NCI-H1436 treated with DMSO at 0.1 percent for 48 hours (cell line): Measurements from ENCODE around the gene TCF3.
"Not testable (repeated sequence)": the region's sequence is repeated elsewhere in the genome, so short reads cannot be mapped to it uniquely, and the experiment has no call there.

Source experiments
- DNase-seq: peaks from one replicate; lab custom pipeline; 2025; lab: John Stamatoyannopoulos, UW

Gene TCF3

GRCh38 chr19:1652471-1653299 lies at the start of gene TCF3:
TCF3 (minus strand) TSS chr19:1652615; CDS start chr19:1650248, 2,367 bp downstream.
- peak; percentile 84 for DNase-seq

DNA sequence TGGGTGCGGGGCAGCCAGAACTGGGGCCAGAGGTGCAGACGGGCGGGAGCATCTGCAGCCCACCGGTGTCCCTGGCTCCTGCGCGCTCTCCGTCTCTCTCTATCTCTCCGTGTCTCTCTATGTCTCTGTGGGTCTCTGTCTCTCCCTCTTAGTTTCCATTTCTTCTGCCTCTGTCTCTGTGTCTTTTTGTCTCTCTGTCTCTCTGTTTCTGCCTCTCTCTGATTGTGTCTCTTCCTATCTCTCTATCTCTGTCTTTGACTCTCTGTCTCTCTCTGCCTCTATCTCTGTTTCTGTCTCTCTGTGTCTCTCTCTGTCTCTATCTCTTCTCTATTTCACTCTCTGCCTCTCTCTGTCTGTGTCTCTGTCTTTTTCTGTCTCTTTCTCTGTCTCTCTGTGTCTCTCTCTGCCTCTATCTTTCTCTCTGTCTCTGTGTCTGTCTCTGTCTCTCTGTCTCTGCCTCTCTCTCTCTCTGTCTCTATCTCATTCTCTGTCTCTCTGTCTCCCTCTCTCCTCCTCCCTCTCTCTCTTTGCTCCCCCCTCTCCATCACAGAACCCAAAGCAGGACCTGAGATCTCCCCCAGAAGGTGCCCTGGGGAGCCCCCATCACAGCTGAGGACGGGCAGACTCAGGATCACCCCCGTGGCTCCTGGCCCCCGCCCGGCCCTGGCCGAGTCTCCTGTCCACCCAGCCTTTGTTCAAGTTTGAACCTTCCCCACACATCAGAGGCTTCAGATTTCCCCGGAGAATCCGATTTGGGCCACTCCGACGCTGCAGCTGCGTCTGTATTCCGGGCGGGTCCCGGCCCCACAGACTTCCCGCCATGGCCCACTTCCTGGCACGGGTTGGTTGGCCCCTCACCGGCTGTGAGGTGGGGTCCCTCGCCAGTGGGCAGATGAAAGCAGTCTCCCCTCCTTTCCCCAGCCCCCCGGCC lies 48.6 kb upstream of the TCF3 start:
- DNase-seq = no peak

DNA sequence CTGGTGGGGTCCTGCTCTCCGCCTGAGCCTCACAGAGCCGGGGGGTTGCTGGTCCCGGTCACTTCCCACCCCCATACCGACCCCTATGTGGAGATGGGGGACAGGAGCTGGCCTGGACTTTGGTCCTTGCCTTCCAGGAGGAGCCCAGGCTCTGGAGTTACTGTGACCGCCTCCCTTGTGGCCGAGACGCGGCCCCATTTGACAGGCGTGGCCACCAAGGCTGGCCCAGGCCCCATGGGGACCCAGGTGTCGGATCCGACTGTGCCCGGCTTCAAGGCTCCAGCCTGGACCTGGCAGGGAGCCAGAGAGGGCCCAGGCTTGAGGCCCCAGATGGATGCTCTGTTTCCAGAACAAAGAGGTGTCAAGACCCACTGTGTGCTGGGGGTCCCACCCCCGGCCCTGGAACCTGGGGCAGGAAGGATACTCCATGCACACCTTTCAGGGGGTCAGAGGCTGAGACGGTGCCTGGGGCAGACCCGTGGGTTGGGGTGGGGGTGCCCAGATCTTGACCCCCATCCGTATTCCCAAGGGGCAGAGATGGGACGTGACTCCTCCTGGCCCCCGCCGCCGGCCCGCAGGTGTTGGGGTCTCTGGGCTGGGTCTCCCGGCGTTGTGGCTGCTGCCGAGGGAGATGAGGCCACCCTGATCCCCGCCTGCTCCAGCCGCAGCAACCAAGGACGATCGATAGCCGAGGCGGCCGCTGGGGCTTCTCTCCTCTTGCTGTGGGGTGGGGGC lies 47.8 kb upstream of the TCF3 start:
- DNase-seq = no peak

DNA sequence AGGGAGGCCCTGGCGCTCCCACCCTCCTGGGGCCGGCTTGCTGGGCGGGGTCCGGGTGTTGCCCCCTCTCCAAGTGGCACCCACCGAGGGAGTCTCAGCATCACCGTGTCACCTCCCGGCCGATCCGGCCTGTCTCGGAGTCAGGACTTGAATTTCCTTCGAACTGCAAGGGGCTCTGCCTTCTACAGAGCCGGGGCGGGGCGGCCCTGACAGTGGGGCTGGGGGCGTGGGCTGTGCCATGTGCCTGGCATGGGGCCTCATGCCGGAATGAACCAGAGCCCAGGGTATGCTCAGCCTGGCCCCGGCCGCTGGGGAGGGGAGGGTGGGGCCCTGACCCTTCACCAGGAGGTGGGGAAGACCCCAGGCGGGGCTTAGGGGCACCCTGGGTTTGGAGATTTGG lies 47.0 kb upstream of the TCF3 start:
- no peak for DNase-seq

- no peak for DNase-seq
These were observed 46.2 kb upstream of the TCF3 start for GRCh38 chr19:1698636-1699035.

GRCh38 chr19:1695481-1695880 lies 43.1 kb upstream of the TCF3 start:
- not testable (repeated sequence) for DNase-seq

DNA sequence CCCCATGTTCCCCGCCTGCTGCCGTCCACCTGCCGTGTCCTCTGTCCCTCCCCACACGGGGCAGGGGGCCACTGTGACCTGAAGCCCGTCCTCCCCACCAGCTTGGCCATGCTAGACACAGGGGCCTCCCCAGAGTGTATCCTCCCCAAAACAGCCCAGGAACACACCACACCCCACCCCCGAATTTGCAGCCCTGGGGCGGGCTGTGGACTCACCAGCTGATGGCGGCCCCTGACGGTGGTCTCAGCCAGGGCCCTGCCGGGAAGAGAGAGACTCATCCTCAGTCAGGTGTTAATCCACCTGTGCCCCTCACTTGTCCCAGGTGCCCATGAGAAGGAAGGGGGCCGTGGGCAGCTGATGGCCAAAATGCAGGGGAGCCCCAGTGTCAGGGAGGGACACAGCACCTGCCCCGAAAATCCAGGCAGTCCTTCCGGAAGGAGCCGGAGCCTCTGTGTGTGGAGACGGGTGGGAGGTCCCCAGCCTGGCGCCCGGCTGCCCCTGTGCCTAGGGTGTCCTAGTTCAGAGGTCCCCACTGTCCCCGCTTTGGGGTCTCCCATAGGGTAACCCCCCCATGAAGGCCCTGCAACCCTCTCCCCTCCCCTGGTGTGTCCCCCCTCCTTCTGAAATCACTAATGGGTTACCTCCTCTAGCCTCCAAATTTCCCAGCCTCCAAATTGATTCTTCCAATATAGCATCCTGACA lies 39.3 kb upstream of the TCF3 start:
- DNase-seq = no peak

DNA sequence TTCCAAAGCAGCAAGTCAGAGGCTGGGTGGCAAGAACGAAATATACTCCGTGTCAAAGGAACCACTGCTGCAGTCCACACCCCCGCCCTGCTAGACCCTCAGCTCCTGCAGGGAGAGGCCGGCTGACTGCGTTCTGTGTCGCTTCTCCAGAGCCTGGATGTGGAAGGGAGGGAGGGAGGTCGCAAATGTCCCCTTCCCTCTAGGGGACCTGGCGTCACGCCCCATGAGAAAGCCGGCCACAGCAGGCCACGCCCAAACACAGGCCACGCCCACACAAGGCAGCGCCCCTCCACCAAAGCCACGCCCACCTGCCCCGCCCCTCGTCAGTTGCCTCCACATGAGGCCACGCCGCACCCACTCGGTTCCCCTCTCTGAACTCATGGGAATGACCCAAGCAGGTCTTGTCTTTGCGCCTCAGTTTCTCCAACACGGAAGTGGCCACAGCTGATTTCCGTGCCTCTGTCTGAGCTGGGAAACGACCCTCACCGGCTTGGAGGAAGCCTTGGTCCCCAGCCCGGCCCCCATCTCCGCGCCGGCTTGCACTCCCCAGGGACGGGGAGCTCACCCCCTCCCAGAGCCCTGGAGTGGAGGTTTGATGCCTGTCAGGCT lies 38.4 kb upstream of the TCF3 start:
- DNase-seq = peak; percentile 0

DNA sequence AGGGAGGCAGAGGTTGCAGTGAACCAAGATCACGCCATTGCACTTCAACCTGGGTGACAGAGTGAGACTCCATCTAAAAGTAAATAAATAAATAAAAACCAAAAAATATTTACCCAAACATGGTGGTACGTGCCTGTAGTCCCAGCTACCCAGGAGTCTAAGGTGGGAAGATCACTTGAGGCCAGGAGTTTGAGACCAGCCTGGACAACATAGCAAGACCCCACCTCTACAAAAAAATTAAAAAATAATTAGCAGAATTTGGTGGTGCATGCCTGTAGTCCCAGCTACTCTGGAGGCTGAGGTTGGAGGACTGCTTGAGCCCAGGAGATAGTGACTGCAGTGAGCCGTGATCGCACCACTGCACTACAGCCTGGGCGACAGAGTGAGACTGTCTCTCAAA lies 33.4 kb upstream of the TCF3 start:
- not testable (repeated sequence) for DNase-seq

DNA sequence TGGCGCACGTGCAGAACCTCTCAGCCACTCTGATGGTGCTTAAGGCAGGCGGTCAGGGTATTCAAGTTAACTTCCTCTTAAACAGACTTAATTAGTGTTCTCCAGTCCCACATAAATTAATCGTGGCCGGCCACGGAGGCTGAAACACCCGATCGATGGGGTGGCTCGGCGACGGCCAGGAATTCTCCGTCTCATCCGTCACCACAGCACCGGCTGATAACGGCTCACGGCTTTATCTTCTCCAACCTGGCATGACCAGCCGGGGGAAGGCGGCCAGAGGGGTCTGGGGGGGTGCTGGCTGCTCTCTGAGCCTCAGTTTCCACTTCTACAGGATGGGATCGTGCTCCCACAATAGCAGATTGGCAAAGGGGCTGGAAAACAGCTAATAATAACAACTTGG lies 32.6 kb upstream of the TCF3 start:
- DNase-seq = no peak

- no peak for DNase-seq
These were observed 32.1 kb upstream of the TCF3 start for GRCh38 chr19:1684573-1684912.

GRCh38 chr19:1683869-1684572 lies 31.6 kb upstream of the TCF3 start:
- DNase-seq = no peak

DNA sequence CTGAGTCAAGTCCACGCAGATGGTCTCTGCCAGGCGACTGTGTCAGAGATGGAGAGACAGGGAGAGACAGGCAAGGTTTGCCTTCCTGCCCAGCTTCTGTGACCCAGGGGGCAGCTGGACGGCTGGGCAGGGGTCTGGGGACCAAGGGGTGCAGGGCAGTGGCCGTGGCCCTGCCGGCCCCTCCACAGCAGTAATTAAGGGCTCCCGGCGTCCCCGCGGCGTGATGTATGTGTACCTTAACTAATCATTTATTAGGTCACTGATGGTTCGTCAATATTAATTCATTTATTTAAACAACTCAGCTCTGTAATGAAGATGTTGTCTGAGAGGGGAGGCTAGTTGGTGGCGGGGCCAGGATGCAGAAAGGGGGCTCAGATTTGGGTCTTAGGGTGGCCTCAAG lies 28.6 kb upstream of the TCF3 start:
- no peak for DNase-seq

DNA sequence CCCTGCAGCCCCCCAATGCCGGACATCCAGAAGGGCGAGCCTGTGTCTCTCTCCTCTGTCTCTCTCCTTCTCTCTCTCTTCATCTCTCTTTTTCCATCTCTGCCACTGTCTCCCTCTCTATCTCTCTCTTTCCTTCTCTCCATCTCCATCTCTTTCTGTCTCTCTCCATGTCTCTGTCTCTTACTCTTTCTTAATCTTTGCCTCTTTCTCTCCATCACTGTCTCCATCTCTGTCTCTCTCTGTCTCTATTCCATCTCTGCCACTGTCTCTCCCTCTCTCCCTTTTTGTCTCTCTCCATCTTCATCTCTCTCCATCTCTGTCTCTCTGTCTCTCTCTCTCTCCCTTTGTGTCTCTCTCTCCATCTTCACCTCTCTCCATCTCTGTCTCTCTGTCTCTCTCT lies 25.7 kb upstream of the TCF3 start:
- no peak for DNase-seq

- DNase-seq = no peak
These were observed 24.2 kb upstream of the TCF3 start for GRCh38 chr19:1676351-1677266.

DNA sequence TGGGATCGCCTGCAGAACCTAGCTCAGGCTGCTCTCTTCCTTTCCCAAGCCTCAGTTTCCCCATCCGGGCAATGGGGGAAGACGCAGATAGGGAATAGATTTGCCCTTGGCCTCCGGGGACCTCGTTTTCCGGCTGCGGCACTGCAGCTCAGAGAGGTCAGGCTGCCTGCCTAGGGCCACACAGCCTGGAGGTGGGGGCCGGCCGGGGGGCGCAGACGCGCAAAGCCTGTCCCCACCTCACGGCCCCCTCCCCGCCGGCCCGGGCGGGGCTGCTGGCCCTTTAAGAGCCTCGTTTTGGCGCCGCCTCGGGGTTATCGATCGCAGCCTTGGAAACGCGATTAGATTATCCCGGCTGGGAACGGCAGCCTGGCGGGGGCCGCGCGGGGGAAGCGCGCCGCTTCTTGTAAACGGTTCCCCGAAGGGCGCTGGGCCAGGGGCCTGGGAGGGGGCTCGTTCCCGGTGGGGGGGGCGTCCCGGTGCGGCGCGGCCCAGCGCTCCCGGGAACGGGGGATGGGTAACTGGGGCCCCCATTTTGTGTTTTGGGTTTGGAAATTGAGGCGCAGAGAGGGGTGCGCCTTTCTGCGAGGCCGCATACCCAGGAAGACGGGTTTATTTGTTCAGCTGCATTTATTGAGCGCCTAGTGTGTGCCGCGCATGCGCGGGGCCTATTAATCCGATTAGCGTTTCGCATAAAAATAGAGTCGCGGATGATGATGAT lies 23.4 kb upstream of the TCF3 start:
- DNase-seq = no peak

DNA sequence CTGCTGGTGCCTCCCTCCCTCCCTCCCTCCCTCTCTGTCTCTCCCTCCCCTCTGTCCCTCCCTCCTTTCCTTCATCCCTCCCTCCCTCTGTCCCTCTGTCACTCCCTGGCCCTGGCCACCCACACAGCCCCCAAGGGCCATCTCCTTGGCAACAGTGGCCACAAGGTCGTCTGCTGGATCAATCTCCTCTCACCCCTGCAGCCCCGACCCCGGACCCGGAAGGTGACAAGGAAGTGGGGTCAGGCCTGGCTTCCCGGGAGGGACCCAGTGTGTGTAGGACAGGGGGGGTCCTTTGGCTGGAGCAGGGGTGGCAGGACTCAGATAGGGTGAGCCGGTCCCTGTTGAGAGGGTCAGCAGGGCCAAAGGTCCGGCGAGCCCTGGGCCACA lies 21.9 kb upstream of the TCF3 start:
- DNase-seq = no peak

- DNase-seq = no peak
These were observed 21.4 kb upstream of the TCF3 start for GRCh38 chr19:1673645-1674292.
